KMS-11 (cell line): ENCODE measurements around the gene CDK14.

Experiments
- H2AFZ ChIP-seq: fragments of 200-600 bp; sonication (generic); 2 replicates; pipeline ENCODE4 v1.6.1; 2016; ENCODE audit warnings: antibody characterized with exemption, mixed run types, low read depth
- H3K27ac ChIP-seq: fragments of 200-600 bp; sonication (generic); 2 replicates; pipeline ENCODE4 v1.6.1; 2016; ENCODE audit warnings: mild to moderate bottlenecking, mixed run types
- H3K27me3 ChIP-seq: fragments of 200-600 bp; sonication (generic); 2 replicates; pipeline ENCODE4 v1.6.1; 2017; ENCODE audit warnings: mild to moderate bottlenecking, low read depth, mixed run types, moderate library complexity; ENCODE audit not compliant: insufficient read depth
- H3K36me3 ChIP-seq: fragments of 200-600 bp; sonication (generic); 2 replicates; pipeline ENCODE4 v1.6.1; 2017; ENCODE audit warnings: mild to moderate bottlenecking, mixed run types; ENCODE audit not compliant: insufficient read depth
- H3K4me1 ChIP-seq: fragments of 200-600 bp; sonication (generic); 2 replicates; pipeline ENCODE4 v1.6.1; 2016; ENCODE audit warnings: mild to moderate bottlenecking, low read depth, mixed run types; ENCODE audit not compliant: poor library complexity, severe bottlenecking
- H3K4me2 ChIP-seq: fragments of 200-600 bp; sonication (generic); 2 replicates; pipeline ENCODE4 v1.7.0; 2016; ENCODE audit warnings: mild to moderate bottlenecking, mixed run types
- H3K4me3 ChIP-seq: fragments of 200-600 bp; sonication (generic); IDR thresholded peaks from 2 replicates; pipeline ENCODE4 v1.6.1; 2017; ENCODE audit warnings: low read depth, low read length, mixed read lengths; ENCODE audit not compliant: insufficient read depth
- H3K79me2 ChIP-seq: fragments of 200-600 bp; sonication (generic); 2 replicates; pipeline ENCODE4 v1.6.1; 2016; ENCODE audit warnings: low read depth, mixed run types; ENCODE audit not compliant: insufficient read depth
- H3K9ac ChIP-seq: fragments of 200-600 bp; sonication (generic); 2 replicates; pipeline ENCODE4 v1.6.1; 2016; ENCODE audit warnings: mild to moderate bottlenecking, mixed run types
- H4K20me1 ChIP-seq: fragments of 200-600 bp; sonication (generic); 2 replicates; pipeline ENCODE4 v1.6.1; 2016; ENCODE audit warnings: mild to moderate bottlenecking, mixed run types; ENCODE audit not compliant: insufficient read depth
- TF ChIP-seq, protein P1 (sequence below): fragments of 200-600 bp; sonication (generic); conservative IDR thresholded peaks from 2 replicates; pipeline ENCODE4 v1.6.1; 2017; ENCODE audit warnings: low read depth, mild to moderate bottlenecking, antibody characterized with exemption, low read length, moderate library complexity, mixed read lengths

CDK14 gene

GRCh38 chr7:90877201-90877600 is 281.1 kb downstream of the CDK14 start:
- no peak overlapping the region for H3K4me3 ChIP-seq
- no peak overlapping the region for H2AFZ ChIP-seq
- no peaks in the 10 kb centered on the region for H3K27me3 ChIP-seq
- H3K9ac ChIP-seq = no peak overlapping the region
- H3K79me2 ChIP-seq = peaks cover 30% of the 10 kb centered on the region
- TF ChIP-seq, protein P1, sequence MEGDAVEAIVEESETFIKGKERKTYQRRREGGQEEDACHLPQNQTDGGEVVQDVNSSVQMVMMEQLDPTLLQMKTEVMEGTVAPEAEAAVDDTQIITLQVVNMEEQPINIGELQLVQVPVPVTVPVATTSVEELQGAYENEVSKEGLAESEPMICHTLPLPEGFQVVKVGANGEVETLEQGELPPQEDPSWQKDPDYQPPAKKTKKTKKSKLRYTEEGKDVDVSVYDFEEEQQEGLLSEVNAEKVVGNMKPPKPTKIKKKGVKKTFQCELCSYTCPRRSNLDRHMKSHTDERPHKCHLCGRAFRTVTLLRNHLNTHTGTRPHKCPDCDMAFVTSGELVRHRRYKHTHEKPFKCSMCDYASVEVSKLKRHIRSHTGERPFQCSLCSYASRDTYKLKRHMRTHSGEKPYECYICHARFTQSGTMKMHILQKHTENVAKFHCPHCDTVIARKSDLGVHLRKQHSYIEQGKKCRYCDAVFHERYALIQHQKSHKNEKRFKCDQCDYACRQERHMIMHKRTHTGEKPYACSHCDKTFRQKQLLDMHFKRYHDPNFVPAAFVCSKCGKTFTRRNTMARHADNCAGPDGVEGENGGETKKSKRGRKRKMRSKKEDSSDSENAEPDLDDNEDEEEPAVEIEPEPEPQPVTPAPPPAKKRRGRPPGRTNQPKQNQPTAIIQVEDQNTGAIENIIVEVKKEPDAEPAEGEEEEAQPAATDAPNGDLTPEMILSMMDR = no peak
- H4K20me1 ChIP-seq = 0 out of 2 replicates have a peak, but pooled peaks cover 5% of the 10 kb centered on the region
- peaks cover 36% of the 10 kb centered on the region for H3K4me1 ChIP-seq
- H3K27ac ChIP-seq = no peak overlapping the region
- H3K4me2 ChIP-seq = peak overlapping the region; percentile 11; the same call in 1 of the 2 replicates
- no peaks in the 10 kb centered on the region; the same call in 1 of the 2 replicates for H3K36me3 ChIP-seq

DNA sequence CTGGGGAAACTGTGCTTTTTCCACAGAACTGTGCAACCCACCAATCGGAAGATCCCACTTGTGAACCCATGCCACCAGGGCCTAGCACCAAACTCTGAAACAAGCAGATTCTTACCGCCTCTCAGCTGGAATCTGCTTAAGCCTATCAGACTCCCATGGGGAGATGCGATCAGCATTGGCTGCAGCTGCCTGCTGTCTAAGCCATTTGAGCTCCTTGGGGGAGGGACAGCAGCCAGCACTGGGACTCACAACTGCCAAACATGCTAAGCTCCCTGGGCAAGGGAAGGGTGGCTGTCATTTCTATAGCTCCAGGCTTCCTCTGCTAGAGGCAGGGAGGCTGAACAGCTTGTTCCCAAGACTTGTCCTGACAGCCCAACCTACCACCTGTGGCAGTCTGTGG is 283.8 kb downstream of the CDK14 start:
- Histone ChIP-seq H4K20me1 (0 out of 2 replicates have a peak, but pooled peaks cover 5% of the 10 kb centered on the region), H3K4me2 (no peak overlapping the region), H3K27me3 (no peaks in the 10 kb centered on the region), H2AFZ (no peak overlapping the region), H3K4me3 (no peak overlapping the region), H3K4me1 (peaks cover 36% of the 10 kb centered on the region), H3K27ac (no peak overlapping the region), H3K36me3 (no peaks in the 10 kb centered on the region; the same call in 1 of the 2 replicates), H3K9ac (no peak overlapping the region), H3K79me2 (peaks cover 32% of the 10 kb centered on the region)
- TF ChIP-seq, protein P1 = no peak

DNA sequence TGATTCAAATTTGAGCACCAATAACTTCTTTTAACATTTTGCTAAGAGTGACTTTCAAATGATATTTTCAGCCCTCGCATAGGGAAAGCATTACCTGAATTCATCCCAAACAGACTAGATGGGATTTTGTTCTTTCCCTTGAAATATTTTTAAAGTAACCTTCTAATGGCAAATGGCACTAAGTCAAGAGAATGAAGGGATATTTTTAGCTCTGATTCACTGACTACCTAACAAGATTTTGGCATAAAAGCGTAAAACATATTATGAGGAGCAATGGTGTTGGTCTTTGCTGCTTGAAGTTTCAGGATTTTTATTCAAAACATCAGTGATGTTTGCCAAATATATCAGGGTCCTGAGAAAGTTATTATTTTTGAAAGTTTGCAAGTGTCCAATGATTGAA is 290.3 kb downstream of the CDK14 start:
- H3K79me2 ChIP-seq = peaks cover 38% of the 10 kb centered on the region; the same call in 1 of the 2 replicates
- H3K27ac ChIP-seq = no peak overlapping the region
- H3K4me1 ChIP-seq = peaks cover 36% of the 10 kb centered on the region
- H3K4me2 ChIP-seq = no peak overlapping the region
- no peak overlapping the region for H3K4me3 ChIP-seq
- no peaks in the 10 kb centered on the region for H3K27me3 ChIP-seq
- H2AFZ ChIP-seq = no peak overlapping the region
- H4K20me1 ChIP-seq = peaks cover under 1% of the 10 kb centered on the region; the same call in 1 of the 2 replicates
- H3K36me3 ChIP-seq = no peaks in the 10 kb centered on the region
- TF ChIP-seq, protein P1 = no peak
- no peak overlapping the region for H3K9ac ChIP-seq

DNA sequence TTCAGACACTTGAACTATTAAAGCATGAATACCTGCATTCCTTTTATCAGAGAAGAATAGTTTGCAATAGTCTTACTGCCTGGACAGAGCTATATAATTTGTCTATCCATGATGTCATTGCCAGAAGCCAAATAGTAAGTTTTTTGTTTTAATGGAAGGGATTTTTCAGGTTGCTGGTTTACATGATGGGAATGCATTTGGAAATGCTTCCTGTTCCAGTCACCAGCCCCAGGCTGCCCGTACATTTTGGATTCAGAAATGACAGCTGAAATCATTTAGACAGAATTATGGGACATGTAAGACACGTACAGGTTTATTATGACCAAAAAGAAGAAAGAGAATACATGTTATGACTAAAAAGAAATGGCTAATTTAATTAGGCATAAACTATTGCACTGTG is 293.1 kb downstream of the CDK14 start:
- Histone ChIP-seq H3K4me3 (no peak overlapping the region), H3K27me3 (no peaks in the 10 kb centered on the region), H2AFZ (no peak overlapping the region), H3K36me3 (no peaks in the 10 kb centered on the region), H3K27ac (no peak overlapping the region), H3K9ac (no peak overlapping the region), H3K79me2 (peaks cover 43% of the 10 kb centered on the region; the same call in 1 of the 2 replicates), H3K4me1 (peaks cover 49% of the 10 kb centered on the region), H3K4me2 (no peak overlapping the region), H4K20me1 (peaks cover 5% of the 10 kb centered on the region; the same call in 1 of the 2 replicates)
- TF ChIP-seq, protein P1 = no peak
